GM12891 (cell line): ENCODE data around the gene EDEM3.

ENCODE experiments used
- DNase-seq: peaks from one replicate; pipeline ENCODE4 v3.0.0; 2011; ENCODE audit warnings: low spot score; ENCODE audit not compliant: insufficient read length
- FAIRE-seq: peaks from 2 replicates; lab custom pipeline; 2011; peaks lifted over from hg19 to GRCh38; lab: Jason Lieb, UNC
- PAX5 ChIP-seq: IDR thresholded peaks from 2 replicates; pipeline ENCODE4 v1.6.1; 2011; ENCODE audit warnings: low read length, moderate library complexity, mild to moderate bottlenecking; ENCODE audit not compliant: insufficient read depth, severe bottlenecking
- POLR2A ChIP-seq: IDR thresholded peaks from 2 replicates; pipeline ENCODE4 v1.6.1; 2011; ENCODE audit warnings: low read depth, low read length, control low read depth
- POLR2AphosphoS5 ChIP-seq: IDR thresholded peaks from 2 replicates; pipeline ENCODE4 v1.6.1; 2011; ENCODE audit warnings: low read depth, low read length, control low read depth
- POU2F2 ChIP-seq: IDR thresholded peaks from 2 replicates; pipeline ENCODE4 v1.6.1; 2011; ENCODE audit warnings: low read depth, mild to moderate bottlenecking, control low read depth, low read length, moderate library complexity
- SPI1 ChIP-seq: IDR thresholded peaks from 2 replicates; pipeline ENCODE4 v1.6.1; 2011; ENCODE audit warnings: low read depth, low read length, control low read depth
- TAF1 ChIP-seq: IDR thresholded peaks from 2 replicates; pipeline ENCODE4 v1.6.1; 2011; ENCODE audit warnings: low read depth, low read length, control low read depth

Gene EDEM3

GRCh38 chr1:184647471-184647870 is 107.2 kb downstream of the EDEM3 start:
- FAIRE-seq: no peak
- no peak for TF ChIP-seq SPI1
- no peak for TF ChIP-seq PAX5
- no peak for TF ChIP-seq POLR2AphosphoS5
- TF ChIP-seq TAF1: no peak
- TF ChIP-seq POU2F2: no peak
- no peak for TF ChIP-seq POLR2A

GRCh38 chr1:184646824-184647223 is 107.8 kb downstream of the EDEM3 start:
- no peak for DNase-seq
- TF ChIP-seq POU2F2 (no peak), PAX5 (no peak), SPI1 (no peak), TAF1 (no peak), POLR2A (no peak), POLR2AphosphoS5 (no peak)
- FAIRE-seq: no peak

More at GRCh38 chr1:184647471-184647870, 107.2 kb downstream of the EDEM3 start:
- DNase-seq: no peak

- TF ChIP-seq POLR2A (no peak), SPI1 (no peak), POLR2AphosphoS5 (no peak), PAX5 (no peak), POU2F2 (no peak), TAF1 (no peak)
- DNase-seq (no peak), FAIRE-seq (no peak)
Measured at GRCh38 chr1:184646178-184646701, 108.4 kb downstream of the EDEM3 start.

DNA sequence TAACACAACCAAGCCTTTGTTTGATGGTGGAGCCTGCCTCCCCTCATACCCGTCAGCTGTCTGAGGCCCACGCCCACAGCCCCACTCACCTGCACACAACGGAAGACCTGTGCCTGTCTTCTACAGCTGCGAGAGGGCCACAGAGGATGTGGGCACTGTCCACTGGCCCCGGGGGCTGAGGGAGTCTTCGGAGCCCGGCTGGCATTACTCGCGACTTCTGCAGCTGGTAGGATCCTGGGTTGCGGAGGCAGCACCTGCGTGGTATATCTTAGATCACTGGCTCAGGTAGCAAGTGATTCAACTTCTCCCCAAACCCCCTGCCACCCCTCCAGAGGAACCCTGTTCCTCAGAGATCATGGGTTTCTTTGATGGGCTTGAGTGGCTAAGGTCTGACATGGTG is 109.9 kb downstream of the EDEM3 start:
- TF ChIP-seq POLR2AphosphoS5 (no peak), POU2F2 (no peak), POLR2A (no peak), TAF1 (no peak), SPI1 (no peak), PAX5 (no peak)
- DNase-seq (no peak), FAIRE-seq (no peak)

GRCh38 chr1:184643661-184644060 is 111.0 kb downstream of the EDEM3 start:
- FAIRE-seq: no peak
- TF ChIP-seq POLR2AphosphoS5 (no peak), PAX5 (no peak), TAF1 (no peak), SPI1 (no peak), POLR2A (no peak), POU2F2 (no peak)
- DNase-seq: no peak

- DNase-seq: no peak
- FAIRE-seq: no peak
- no peak for TF ChIP-seq TAF1
- no peak for TF ChIP-seq POU2F2
- no peak for TF ChIP-seq PAX5
- TF ChIP-seq SPI1: no peak
- no peak for TF ChIP-seq POLR2AphosphoS5
- TF ChIP-seq POLR2A: no peak
Measured at GRCh38 chr1:184641894-184642293, 112.8 kb downstream of the EDEM3 start.

DNA sequence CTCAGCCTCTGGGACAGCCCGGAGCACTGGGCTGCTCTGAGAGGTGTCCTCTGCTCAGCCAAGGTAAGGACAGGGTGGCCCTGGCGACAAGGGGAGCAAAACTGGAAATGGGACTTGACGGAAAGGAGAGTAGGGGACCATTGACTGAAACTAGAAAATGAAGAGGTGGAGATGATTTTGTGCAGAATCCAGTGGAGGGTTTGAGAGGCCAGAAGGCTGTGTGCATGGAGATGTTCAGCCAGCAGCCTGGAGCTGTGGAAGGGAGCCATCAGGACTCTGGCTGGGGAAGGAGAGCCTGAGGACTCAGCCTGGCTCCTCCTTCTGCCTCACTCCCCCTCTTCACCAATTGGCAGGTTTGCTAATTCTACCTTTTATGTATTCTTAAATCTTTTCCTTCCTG is 114.2 kb downstream of the EDEM3 start:
- FAIRE-seq: no peak
- DNase-seq: no peak

More for the DNA sequence above, 114.2 kb downstream of the EDEM3 start:
- TF ChIP-seq POLR2AphosphoS5 (no peak), POU2F2 (no peak), PAX5 (no peak), SPI1 (no peak), TAF1 (no peak), POLR2A (no peak)
